HG03442 (cell line): ENCODE data around the gene KCNH1.
"Not testable (repeated sequence)": the region's sequence is repeated elsewhere in the genome, so short reads cannot be mapped to it uniquely, and the experiment has no call there.

Experiments used
- ATAC-seq: cut with Tn5 transposase; IDR thresholded peaks from one replicate; pipeline ENCODE4 v1.9.1; 2021; ENCODE audit warnings: mild to moderate bottlenecking, moderate library complexity; ENCODE audit not compliant: unreplicated experiment

The KCNH1 gene

DNA sequence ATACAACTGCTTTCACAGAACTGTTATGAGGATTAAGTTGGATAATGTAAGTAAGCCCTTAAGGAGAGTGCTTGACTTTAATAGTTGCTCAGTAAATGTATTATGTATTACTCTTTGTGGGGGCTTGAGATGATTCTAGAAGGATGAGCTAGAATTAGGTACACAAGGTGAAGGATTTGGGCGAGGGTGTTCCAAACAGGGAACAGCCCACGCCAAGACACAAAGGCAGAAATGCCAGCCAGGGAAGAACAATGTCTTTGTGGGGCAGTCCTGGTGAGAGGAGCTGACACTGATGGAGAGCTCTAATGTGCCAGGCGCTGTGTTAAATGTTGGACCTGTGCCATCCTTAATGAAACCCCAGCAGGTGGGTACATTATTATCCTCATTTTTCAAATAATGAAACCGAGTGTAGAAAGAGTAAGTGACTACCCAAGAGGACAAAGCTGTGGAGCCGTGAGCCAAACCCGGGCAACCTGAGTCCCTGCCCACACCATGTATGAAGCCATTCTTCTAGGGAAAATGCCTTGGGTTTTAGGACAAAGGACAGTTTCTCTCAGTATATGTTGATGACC lies 442.8 kb downstream of the KCNH1 start:
- no peak for ATAC-seq

DNA sequence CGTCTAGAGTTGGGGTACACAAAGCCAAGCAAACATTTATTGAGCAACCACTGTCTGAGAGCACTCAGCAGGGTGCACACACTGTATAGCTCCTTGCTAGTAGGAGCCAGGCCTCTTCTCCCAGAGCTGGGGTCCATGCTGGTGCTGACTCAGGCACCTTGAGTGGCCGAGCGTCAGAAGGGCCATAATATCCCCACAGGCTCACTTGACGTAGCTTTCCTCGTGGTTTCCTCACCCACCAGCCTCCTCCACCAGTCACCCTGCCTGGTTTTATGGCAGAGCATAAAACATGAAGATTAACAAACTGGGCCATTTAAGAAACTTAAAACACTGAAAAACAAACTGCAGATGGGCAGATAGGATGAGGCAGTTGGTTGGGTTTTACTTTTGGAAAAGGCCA lies 443.7 kb downstream of the KCNH1 start:
- no peak for ATAC-seq

DNA sequence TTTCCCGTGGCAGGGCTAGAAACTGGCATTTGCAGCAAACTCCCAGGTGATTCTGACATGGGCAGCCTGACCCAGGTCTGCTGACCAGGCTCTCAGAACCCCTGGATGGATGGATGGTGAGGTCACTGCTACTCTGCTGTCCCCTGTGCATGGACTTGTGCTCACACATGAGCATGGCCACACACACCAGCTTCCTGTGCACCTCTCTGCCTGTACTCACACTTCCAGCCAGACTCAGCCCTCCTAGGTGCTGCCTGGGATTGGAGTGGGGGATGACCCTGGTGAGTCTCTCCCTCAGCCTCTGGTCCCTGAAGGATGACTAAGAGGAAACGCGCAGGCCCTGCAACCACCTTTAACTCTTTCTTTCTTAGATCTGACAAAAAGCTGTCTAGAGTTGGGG lies 444.1 kb downstream of the KCNH1 start:
- ATAC-seq = no peak

DNA sequence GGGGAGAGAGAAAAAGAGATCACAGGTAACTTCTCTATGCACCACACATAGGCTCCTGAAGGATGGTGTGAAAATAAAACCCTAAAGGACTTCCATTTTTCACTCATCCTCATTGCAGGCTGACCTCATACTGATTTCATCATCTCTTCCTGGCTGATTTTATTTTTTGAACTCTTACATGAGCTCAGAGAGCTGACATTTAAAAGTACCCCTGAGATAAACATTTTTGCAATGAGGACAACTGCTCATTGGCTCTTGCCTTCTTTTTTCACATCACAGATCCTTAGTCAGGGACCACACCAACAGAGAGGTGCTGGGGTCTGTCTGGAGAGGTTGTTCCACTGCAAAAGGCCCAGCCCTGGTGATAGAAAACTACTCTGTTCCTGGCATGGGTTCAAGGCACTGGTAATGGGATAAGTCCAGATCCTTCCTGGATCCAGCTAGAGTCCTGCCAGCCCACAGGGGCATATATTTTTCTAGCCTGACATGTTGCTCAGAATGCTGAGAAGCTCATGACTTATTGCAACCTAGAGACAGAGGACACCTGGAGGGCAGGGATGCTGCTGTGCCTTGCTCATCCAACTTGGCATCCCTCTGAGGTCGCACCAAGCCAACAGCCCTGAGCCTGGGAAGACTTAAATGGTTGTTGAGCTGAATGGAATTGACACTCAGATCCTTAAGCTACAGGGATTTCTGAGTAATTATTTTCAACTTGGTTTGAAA lies 445.3 kb downstream of the KCNH1 start:
- ATAC-seq = no peak

DNA sequence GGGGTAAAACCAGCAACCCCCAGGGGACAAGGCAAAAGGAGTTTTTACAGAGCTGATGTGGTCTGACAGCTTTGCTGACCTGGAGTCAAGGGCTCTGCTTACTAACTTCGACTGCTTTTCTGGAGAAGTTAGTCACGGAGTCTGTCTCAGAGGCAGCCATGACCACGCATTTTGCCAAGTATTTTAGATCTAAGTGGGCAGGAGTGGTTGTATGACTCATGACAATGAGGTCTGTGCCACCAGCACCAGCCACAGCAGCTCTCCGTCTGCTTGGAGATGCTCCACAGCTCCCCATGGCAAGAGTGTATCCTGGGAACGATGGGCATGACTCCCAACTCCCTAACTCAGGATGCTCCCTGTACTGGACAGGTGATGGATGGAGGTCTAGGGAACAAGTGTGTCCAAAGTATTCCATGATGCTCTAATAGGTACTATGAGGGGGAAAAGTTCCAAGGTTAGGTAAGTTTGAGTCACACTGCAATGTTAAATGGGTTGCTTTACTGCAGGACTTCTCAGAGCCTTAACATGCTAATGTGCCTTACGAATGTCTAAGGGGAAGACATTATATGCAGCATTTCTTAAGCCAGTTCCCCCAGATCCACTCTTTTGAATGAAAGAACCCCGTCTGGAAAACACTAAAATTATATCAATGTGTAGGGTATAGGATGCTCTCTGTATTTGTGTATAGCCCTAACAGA lies 446.2 kb downstream of the KCNH1 start:
- ATAC-seq = no peak

DNA sequence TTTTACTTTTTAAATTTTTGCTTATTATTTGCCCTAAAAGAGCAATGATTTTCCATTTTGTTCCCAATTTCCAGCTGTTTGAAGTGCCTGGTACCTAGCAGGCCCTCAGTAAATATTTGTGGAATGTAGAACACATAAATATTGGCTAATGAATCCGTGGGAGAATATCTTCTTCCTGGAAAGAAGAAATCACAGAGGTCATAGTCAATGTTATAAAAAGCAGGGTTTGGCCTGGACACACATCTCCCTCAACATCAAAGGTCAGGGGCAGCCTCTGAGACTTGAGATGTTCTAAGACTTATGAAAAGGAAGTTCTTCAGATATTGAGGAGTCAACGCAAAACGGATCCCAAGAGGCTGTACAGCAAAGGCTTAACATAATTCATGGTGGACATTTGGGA lies 447.1 kb downstream of the KCNH1 start:
- ATAC-seq = no peak

DNA sequence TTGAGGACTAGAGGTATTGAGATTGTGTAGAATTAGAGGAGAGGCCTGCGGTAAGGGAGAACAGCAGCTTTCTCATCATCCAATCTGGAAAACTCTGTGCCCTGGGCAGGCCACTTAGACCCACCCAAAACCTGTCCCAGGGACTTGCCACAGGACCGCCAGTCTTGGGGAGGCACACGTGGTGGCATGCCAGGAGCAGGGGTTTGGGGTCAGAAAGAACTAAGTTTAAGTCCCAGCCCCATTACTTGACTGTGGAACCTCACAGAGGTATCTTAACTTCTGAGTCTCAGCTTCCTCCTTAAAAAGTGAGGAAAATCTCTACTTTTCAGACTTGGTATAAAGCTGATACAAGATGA lies 448.7 kb downstream of the KCNH1 start:
- ATAC-seq = no peak

DNA sequence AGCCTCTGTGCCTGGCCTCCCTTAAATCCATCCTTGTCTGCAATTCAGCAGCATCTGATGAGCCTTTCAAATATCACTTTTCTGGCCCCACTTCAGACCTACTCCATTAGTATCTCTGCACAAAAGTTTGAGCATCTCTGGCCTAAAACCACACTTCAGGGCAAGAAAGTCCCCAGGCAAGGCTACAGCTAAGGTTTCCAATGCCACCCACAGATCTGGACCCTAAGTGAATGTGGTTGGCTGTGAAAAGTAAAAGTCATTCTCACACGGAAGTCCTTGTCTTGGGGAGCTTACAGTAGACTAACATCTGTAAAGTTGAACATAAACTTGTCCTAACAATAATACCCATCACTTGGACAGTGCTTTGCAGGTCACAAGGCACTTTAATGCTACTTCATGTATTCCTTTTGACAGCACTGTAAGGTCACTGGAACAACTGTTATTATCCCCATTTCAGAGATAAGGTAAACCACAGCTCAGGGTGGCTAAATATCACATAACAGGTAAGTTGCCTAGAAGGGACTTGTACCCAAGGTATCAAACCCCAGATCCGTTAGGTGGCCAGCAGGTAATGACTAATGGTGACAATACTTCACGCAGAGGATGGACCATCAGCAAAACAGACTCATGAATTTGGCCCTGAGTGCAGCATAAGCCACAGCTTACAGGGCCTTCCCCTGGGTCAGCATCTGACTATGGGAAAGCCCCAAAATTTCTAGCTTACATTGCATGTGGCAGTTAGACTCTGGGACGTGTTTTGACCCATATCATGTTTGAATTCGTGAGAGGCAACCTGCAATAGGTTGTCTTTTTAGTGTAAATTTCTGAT lies 449.3 kb downstream of the KCNH1 start:
- peak; percentile 93 for ATAC-seq

DNA sequence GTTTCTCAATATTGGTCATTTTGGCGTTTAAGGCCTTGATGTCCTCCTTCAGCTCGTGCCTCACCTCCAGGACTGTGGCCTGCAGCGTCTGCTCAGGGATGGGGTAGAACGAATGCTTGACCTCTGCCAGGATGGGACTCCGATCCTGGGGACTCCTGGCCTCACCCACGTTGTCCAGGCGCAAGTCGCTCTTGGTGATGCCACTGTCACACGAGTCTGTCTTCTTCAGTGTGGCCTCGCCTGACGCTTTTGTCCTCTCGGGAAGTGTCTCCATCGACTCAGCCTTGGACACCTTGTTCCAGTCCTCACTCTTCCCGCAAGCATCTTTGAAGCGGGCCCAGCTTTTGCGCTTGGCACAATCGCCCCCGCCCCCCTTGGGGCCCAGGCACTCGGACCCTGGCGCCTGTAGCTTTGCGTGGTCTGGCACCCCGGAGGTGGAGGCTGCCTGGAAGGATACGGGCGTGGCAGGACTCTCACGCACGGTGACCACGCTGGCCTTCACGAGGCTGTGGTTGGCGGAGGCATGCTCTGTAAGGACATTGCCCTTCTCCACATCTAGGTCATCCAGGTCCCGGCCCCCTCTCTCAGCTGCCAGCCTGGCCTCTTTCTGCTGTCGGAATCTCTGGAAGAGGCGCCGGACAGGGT lies 450.4 kb downstream of the KCNH1 start:
- no peak for ATAC-seq

DNA sequence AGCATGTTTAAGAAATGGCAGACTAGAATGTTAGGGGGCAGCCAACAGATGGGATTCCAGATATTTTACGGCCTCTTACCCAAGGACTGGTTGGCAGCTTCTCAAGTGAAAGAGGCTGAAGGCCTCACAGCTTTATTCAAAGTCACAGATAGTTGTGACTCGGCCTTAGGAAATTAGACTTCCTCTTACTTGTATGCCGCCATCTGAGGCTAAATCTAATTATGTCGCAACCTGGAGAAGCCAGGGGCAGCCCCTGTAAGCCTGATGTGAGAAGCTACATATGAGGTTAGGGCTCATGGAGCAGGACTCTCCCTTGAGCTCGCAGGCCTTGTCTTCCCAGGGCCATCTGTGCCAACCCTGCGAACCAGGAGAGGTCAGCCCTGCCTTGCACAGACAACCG lies 452.8 kb downstream of the KCNH1 start:
- ATAC-seq = no peak

DNA sequence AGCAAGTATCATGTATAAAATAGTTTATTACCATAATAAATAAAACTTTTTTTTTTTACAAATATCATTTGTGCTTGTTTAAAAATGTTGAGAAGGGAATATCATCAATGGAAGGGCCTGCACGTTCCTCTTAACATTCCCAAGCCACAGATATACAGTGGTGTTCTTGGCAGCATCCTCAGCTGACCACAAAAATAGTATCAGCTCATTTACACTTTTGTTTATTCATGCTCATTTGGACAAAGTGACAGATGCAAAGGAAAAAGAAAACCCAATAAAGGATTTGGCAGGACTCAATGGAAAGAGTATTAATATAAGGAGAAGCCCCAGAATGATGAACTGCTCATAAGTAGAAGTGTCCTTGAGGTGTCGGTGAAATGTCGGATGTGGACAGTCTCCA lies 455.6 kb downstream of the KCNH1 start:
- no peak for ATAC-seq

DNA sequence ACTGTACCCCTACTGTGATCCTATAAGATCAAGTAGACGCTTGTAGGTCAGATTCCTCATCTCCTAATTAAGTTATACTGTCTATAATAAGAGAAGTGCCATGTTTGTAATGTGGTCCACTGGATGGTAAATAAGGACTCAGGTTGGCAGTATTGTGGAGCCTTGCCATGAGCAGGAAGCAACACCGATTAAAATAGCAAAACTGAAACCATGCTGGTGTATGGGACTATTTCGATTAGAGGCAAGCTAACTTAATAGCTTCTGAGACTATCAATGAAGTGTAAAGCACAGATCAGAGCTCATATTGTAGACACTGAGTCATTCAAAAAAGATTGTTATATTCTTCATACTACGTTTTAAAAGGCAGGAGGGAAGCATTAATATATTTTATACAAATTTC lies 456.4 kb downstream of the KCNH1 start:
- ATAC-seq = peak; percentile 84

DNA sequence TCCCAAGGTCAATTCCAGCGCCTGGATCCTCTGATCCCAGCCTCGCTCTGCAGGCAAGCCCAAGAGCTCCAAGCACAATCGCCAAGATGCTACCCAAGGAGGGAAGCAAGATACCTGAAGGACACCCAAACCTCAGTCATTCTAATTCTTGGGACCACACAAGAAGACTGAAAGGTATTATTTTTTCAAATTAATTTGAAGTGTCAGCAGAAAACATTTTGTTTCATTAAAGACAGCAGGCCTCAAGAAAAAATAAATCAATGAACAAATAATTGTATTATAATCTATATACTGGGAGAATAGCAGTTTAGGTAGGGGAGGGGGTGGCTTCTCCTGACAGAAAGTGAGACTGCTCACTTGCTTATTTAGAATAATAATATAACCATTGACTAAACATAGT lies 457.4 kb downstream of the KCNH1 start:
- no peak for ATAC-seq

DNA sequence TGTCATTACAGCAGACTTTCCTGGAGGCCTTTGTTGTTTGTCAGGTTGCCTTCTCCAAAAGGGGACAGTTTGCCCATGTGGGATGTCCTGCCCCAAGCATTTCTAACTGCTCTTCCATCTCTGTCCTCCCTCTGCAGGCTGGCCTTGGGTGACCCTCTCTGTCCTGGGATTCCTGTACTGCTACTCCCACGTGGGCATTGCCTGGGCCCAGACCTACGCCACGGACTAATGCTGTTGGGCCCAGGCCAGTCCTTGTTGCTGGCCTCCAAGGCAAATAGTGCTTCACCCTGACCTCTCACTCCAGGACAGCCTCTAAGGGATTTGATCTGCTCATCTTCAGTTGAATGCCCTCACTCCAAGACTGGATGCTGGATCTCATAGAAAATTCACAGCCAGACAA lies 459.8 kb downstream of the KCNH1 start:
- no peak for ATAC-seq

DNA sequence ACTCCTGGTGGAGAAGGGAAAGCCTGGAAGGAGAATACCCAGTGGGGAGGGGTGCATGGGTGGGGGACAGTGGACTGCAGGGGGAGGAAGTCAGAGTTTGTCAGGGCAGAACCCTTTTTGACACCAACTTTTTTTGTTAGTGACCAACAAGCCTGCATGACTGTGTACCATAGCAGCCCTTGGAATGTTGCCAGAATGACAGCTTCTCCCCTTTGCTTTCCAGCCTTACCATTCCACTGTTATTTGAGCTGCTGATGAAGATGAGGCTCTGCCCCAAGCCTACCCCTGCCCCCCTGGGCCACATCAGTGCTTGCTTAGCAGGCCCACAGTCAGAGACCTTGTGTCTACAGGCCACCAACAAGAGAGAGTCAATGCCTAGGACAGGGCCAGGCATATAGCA lies 464.0 kb downstream of the KCNH1 start:
- ATAC-seq = no peak

DNA sequence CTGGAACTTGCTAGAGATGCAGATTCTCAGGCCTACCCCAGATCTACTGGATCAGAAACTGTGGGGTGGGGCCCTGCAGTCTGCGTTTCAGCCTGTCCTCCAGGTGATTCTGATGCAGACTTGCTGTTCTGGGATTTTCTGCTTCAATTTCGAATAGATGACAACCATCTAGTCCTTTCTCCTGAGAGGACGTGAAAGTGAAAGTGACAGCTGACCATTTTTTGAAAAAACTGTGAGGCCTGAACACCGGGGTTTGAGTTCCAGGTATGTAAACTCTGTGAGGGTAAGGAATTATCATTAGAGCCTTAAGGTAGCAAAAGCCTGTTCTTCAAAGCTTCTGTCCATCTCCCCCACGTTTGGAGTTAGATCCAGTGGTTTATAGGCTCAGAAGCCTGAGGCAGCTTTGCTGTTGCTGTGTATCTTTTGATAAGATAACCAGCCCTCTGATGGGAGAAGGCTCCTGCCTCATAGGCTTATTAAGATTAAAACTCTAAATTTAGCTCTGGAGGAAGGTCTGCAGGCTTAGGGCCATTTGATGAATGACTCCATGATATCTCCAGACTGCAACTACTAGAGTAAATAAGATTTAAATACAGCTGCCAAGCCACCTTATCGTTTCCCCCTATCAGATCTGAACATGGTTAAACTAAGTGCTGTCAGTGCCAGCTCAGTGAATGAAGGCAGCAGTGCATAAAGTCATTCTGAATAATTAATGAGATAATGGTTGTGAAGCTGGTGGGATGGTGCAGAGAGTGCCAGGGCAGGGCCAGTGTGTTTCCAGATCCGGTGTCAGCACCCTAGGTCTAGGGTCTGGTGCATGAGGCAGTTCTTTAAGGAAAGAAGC lies 470.0 kb downstream of the KCNH1 start:
- no peak for ATAC-seq

DNA sequence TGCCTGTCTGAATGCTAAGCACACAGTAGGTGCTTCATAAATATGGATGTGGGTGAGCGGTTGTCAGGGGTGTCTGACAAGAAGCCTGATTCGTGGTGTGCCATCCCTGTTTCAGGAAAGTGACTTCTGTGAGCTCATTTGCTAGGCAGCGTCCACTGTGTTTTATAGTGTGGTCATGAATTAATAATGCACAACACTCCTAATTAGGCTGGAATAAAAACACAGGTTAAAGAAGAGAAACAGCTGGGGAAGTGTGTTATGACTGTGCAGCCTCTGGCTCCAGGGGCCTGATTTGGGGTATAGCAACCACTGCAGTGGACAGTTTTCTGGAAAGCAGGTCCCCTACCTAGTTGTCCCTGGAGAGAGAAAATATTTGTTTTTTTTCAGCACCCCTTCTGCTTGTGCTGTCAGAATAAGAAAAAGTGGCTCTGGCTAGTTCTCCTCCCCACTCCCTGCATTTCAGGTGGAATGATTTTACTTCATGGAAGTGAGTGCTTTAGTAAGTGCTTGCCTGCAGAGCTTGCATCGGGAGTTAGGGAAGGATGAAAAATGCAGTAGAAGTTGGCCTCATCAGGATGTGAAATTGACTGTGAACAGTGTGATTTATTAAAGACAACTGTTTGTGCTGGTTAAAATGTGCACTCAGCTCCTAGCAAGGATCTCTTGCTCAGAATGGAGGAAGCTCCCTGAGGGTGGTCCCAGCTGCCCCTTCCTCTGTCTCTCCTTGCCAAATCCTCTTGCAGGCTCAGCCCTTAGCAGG lies 471.5 kb downstream of the KCNH1 start:
- no peak for ATAC-seq

DNA sequence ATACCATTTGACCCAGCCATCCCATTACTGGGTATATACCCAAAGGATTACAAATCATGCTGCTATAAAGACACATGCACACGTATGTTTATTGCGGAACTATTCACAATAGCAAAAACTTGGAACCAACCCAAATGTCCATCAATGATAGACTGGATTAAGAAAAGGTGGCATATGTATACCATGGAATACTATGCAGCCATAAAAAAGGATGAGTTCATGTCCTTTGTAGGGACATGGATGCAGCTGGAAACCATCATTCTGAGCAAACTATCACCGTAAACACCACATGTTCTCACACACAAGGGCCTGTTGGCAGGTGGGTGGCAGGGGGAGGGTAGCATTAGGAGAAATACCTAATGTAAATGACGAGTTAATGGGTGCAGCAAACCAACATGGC lies 472.4 kb downstream of the KCNH1 start:
- not testable (repeated sequence) for ATAC-seq

DNA sequence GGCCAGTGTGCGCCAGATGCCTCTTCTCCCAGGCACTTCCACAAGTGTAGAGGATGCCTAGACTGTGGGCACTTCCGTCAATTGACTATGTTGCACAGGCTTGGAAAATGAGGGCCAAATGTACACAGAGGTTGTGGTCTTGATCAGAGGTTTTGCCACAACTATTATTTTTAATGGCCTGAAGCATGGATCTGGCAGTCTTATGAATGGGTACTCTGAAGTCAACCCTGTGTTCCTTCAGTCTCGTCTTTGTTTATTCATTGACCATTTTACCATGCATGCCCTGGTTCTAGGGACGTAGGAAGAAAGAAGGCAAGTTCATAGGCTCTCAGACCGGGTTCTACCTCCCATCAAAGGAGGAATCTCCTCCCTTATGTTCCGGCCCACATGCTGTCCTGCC lies 476.1 kb downstream of the KCNH1 start:
- no peak for ATAC-seq

DNA sequence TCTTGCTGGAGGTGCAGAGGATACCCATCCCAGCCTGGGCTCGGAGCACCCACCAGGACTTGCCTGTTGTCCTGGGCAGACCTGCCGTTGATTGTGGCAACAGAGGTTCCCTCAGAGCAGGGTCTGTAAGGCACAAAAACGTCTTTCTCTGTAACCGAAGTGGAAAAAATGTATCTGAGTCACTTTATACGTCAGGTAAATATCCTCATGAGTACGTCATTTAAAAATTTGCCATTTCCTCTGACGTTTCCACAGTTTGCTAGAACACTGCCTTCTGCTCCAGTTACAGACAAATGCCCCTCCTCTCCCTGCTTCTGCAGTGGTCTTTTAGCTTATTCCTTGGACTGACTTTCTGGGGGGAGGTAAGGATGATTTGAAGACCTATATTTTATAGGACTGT lies 478.4 kb downstream of the KCNH1 start:
- no peak for ATAC-seq
